Measurements from ENCODE around the gene MOCS1.

Gene MOCS1

DNA sequence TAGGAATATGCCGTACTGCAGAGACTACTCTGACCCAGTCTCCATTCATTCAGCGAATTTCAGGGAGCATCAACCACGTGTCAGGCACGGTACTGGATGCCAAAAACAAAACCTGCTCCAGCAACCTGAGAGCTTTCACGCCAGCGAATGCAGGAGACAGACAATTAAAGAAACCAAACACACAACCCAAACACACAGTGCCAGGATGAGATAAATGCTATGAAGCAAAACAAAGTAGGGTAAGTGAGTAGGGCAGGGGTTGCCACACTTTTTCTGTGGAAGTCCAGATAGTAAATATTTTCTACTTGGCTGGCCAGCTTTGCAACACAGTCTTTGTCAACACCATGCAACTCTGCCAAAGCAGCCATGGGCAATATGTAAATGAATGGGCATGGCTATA is 10.0 kb downstream of the MOCS1 start:
- no peak for DNase-seq (ENCODE audit: low read depth in 2 of 2)

DNA sequence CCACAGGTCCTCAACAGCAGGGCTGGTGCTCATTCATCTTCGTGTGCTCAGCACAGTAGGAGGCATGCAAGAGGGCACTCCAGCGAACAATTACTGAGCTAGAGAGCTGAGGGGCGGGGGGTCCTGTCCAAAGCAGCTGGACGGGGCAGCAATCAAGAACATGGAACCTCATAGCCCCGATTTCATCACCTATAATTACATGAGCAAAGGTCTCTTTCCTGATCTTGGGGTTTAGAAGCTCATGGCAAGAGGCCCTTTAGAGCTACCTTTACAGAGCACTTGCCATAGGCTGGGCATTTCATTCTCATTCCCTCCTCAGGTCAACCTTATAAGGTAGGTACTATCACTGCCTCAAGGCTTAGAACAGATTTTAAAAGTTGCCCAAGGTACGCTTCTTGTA is 10.4 kb downstream of the MOCS1 start:
- DNase-seq (ENCODE audit: low read depth in 2 of 2): no peak

- DNase-seq (ENCODE audit: low read depth in 2 of 2): no peak
Measured at GRCh38 chr6:39923394-39923793, 10.9 kb downstream of the MOCS1 start.

DNA sequence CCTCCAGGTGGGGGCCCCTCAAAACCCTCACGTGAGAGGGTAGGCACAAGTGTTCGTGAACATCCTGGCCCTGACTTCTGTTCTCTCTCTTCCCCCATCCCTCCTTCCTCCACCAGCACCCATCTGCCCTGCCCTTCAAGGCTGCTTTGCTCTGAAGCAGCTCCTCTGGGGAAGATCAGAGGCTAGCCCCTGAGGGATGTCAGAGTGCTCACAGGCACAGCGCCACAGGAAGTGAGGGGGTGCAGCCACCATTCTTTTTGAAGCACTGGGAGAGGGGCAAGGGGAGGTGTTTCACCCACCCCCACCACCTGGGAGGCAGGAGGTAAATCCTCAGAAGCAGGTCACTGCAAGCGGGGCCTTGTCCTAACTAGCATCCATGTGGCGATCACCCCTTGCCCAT is 11.4 kb downstream of the MOCS1 start:
- DNase-seq (ENCODE audit: low read depth in 2 of 2): no peak

DNA sequence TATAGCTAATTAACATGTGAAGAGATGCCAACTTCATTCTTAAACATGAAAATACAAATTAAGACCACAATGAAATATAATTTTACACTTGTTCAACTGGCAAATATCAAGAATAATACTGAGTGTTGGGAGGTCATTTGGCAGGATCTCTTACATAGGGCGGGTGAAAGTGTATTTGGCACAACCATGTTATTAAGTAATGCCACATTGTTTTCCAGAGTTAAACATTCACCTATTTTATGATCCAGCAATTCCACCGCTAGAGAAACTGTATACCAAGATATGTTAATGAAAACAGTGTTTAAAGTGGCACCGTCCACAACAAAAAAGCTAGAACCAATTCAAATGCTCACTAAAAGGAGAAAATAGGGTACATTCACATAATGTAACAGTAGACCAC is 14.1 kb downstream of the MOCS1 start:
- DNase-seq (ENCODE audit: low read depth in 2 of 2): no peak

DNA sequence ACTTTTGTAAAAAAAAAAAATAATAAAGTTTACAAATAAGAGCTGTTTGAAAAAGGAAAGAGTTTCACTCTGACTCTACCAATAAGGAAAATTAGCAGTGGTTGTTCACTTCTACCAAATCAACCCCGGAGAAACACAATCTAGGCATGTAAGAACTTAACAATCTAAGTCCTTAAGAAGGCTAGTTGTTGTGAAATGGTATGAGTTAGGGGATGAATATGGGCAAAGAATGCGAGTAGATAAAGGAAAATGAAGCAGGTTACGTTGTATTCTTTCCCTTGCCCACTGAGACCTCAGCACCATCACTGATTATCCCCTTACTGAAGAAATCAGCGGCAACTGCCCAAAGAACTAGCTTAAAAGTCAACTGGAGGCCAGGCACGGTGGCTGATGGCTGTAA is 15.4 kb downstream of the MOCS1 start:
- DNase-seq (ENCODE audit: low read depth in 2 of 2): no peak

GRCh38 chr6:39917981-39918380 is 16.3 kb downstream of the MOCS1 start:
- DNase-seq (ENCODE audit: low read depth in 2 of 2): no peak

DNA sequence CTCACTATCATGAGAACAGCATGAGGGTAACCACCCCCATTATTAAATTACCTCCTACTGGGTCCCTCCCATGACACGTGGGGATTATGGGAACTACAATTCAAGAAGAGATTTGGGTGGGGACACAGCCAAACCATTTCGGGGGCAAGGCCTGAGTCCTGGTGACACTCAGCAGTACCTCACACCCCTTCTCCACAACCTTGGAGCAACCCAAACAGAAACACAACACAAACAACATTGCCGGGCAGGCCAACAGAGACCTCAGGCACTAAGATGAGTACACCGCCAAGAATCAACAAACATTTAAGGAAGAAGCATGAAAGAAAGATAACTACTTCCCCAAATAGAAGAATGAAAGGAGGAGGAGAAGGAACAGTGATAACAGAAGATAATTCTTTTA is 16.9 kb downstream of the MOCS1 start:
- DNase-seq (ENCODE audit: low read depth in 2 of 2): no peak

GRCh38 chr6:39915866-39916265 is 18.4 kb downstream of the MOCS1 start:
- DNase-seq (ENCODE audit: low read depth in 2 of 2): no peak

DNA sequence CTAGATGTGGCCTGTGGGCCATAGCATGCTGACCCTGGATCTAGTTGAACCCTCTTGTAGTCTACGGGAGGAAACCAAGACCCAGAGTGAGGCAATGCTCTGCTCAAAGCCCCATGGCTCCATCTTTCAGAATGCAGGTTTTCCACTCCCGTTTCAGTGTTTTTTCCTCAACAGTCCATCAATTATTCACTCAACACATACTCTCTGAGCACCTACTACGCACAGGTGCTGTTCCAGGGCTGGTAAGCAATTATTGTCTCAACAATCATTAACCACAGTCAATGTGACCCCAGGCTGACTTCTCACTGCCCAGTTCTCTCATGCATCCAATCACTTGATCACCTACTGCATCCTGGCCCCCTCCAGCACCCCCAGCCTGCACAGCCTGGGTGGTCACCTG is 20.0 kb downstream of the MOCS1 start:
- DNase-seq (ENCODE audit: low read depth in 2 of 2): no peak

GRCh38 chr6:39913391-39913916 is 20.8 kb downstream of the MOCS1 start:
- DNase-seq (ENCODE audit: low read depth in 2 of 2): no peak

DNA sequence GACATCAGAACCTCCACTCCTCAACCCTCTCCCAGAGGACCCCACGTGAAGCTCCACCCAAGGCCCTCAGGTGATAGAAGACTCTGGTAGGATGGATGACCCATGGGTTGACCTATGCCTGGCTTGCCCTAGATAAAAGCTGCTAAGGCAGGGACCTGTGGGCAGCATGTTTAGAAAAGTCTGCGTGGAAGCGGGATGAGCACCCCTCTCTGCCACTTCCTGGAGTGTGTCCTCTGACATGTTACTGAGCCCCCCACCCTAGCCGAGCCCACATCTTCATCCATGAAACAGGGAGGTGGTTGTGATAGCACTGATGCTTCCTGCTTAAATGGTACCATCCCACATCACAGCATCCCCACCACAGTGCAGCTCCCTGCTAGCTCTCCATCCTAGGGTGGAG is 21.8 kb downstream of the MOCS1 start:
- no peak for DNase-seq (ENCODE audit: low read depth in 2 of 2)

GRCh38 chr6:39911513-39912125 is 22.6 kb downstream of the MOCS1 start:
- no peak for DNase-seq (ENCODE audit: low read depth in 2 of 2)

DNA sequence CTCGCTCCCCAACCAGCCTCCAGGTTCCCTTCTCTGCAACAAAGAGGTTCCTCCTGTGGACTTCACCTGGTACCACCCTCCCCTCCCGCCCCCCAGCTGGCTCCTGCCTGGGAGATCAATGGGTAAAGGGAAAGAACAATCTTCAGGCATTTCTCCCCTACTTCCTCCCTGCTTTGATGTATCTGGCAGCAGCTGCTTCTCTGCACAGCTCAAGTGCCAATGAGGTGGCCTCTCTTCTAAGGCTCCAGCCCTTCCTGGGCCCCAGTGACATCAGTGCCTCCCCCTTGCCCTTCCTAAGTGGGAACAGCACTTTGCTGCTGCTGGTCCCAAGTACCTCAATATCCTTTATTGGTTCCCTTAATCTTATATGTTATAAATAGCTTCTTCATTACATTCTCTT is 23.5 kb downstream of the MOCS1 start:
- DNase-seq (ENCODE audit: low read depth in 2 of 2): no peak

- no peak for DNase-seq (ENCODE audit: low read depth in 2 of 2)
Measured at GRCh38 chr6:39910164-39910563, 24.1 kb downstream of the MOCS1 start.

GRCh38 chr6:39909701-39910100 is 24.6 kb downstream of the MOCS1 start:
- no peak for DNase-seq (ENCODE audit: low read depth in 2 of 2)

DNA sequence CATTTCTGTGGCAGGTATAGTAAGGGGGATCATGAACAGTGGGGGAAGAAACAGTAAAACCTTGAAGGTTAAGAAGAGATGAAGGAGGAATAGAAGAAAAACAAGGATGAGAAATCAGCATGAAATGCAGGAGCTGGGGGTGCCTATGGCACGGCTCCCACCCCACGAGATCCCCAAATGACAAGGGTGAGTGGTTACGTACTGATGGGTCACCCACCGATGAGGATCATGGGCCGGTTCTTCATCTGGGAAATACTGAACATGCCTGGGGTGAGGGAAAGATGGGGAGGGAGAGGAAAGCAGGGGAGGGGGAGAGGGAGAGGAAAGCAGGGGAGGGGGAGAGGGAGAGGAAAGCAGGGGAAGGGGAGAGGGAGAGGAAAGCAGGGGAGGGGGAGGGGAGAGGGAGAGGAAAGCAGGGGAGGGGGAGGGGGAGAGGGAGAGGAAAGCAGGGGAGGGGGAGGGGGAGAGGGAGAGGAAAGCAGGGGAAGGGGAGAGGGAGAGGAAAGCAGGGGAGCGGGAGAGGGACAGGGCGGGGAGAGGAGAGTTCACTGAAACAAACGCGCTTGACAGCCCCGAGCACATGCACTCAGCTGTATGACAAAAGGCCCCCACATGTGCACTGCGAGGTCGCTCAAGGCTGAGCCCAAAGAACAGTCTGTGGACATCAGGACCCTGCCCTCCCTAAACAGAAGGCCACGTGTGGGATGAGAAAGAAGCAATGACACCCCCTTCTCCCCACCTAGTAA is 25.3 kb downstream of the MOCS1 start:
- no peak for DNase-seq (ENCODE audit: low read depth in 2 of 2)

DNA sequence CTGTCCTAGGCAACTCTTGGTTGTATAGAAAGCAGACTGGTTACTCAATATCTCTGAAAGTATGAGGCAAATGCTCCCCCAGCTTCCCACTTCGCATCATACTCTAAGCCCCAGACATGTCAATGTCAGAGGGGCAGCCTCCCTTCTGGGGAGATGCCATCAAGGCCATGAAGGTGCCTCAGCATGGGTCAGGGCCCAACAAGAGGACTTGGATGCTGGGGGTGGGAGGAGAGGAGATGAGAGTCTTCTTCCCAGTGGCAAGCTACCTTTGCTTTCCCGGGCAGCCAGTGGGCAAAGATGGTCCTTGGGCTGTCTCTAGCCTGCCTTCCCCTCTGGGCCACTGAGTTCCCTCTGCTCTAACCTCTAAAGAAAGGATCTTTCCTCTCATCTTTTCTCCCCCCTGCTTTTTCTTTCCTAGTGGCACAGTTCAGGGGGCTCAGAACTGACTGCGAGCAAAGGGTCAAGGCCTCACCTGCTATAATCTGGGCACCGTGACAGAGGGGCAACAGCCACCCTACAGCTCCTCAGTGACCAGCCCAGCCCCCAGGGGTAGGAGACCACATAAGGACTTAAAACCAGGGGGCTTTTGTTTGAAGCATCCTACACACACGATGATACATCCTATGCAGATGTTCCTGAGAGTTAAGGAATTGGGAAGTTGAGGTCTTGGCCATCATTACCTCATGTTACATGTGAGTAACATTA is 26.2 kb downstream of the MOCS1 start:
- DNase-seq (ENCODE audit: low read depth in 2 of 2): no peak

GRCh38 chr6:39906318-39906761 is 27.9 kb downstream of the MOCS1 start:
- DNase-seq (ENCODE audit: low read depth in 2 of 2): no peak

- no peak for DNase-seq (ENCODE audit: low read depth in 2 of 2)
Measured at GRCh38 chr6:39905640-39905975, 28.7 kb downstream of the MOCS1 start.

GRCh38 chr6:39904946-39905639 is 29.2 kb downstream of the MOCS1 start:
- DNase-seq (ENCODE audit: low read depth in 2 of 2): no peak

DNA sequence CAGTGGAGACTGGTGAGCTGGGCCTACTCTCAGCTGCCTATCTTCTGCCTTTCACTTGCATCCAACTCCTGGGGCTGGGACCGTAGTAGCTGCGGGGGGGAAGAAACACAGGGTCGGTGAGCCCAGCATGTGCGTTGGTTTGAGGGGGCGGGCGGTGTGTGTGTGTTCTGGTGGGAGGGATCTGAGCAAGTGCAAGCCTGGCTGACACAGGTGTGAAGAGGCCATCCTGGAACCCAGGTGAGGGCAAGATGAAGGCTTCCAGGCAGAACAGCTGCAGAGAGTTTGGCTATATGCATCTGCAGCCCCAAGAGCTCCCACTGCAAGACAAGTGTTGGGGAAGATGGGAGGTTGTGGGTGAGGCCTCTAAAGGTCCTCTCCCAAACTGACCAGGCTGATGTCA is 30.6 kb downstream of the MOCS1 start:
- DNase-seq (ENCODE audit: low read depth in 2 of 2): no peak
